Ecto neural progenitor cell (in vitro differentiated cells): ENCODE results near the gene CAPS2.
"Not testable (repeated sequence)": the region's sequence is repeated elsewhere in the genome, so short reads cannot be mapped to it uniquely, and the experiment has no call there.

Experiments used
- DNase-seq: peaks from one replicate; pipeline ENCODE4 v3.0.0-alpha.2; 2018; ENCODE audit warnings: low spot score

Gene CAPS2

GRCh38 chr12:75329918-75330826 is at the start of gene CAPS2:
TSS of gene CAPS2 (minus strand) at chr12:75330324. CDS start at chr12:75326498, 3,826 bp downstream.
- DNase-seq = peak; percentile 96

- no peak for DNase-seq
Observed at GRCh38 chr12:75378354-75378753, 48.2 kb upstream of the CAPS2 start.

GRCh38 chr12:75374971-75375370 is 44.8 kb upstream of the CAPS2 start:
- DNase-seq = no peak

GRCh38 chr12:75366629-75367028 is 36.5 kb upstream of the CAPS2 start:
- no peak for DNase-seq

- DNase-seq = no peak
Observed at GRCh38 chr12:75364919-75365318, 34.8 kb upstream of the CAPS2 start.

- no peak for DNase-seq
Observed at GRCh38 chr12:75361408-75361807, 31.3 kb upstream of the CAPS2 start.

GRCh38 chr12:75360920-75361319 is 30.8 kb upstream of the CAPS2 start:
- no peak for DNase-seq

- DNase-seq = no peak
Observed at GRCh38 chr12:75354011-75354410, 23.9 kb upstream of the CAPS2 start.

- DNase-seq = no peak
Observed at GRCh38 chr12:75350413-75350812, 20.3 kb upstream of the CAPS2 start.

GRCh38 chr12:75349946-75350345 is 19.8 kb upstream of the CAPS2 start:
- DNase-seq = no peak

GRCh38 chr12:75346215-75346614 is 16.1 kb upstream of the CAPS2 start:
- DNase-seq = not testable (repeated sequence)

GRCh38 chr12:75345531-75345930 is 15.4 kb upstream of the CAPS2 start:
- DNase-seq = no peak

GRCh38 chr12:75341873-75342272 is 11.7 kb upstream of the CAPS2 start:
- DNase-seq = no peak

- no peak for DNase-seq
Observed at GRCh38 chr12:75337905-75338304, 7.8 kb upstream of the CAPS2 start.

- peak; percentile 95 for DNase-seq
Observed at GRCh38 chr12:75334384-75335030, 4.4 kb upstream of the CAPS2 start, which contains the start of gene GLIPR1L1. TSS of gene GLIPR1L1 (plus strand) at chr12:75334670. CDS start at chr12:75334729, 59 bp downstream.

GRCh38 chr12:75327642-75328041 is 2.5 kb downstream of the CAPS2 start:
- no peak for DNase-seq

- no peak for DNase-seq
Observed at GRCh38 chr12:75323663-75324062, 6.5 kb downstream of the CAPS2 start.

GRCh38 chr12:75322464-75322863 is 7.7 kb downstream of the CAPS2 start:
- no peak for DNase-seq

GRCh38 chr12:75317784-75318183 is 12.3 kb downstream of the CAPS2 start:
- DNase-seq = no peak

- DNase-seq = no peak
Observed at GRCh38 chr12:75315518-75315917, 14.6 kb downstream of the CAPS2 start.

GRCh38 chr12:75311369-75311768 is 18.8 kb downstream of the CAPS2 start:
- DNase-seq = no peak

GRCh38 chr12:75308279-75308678 is 21.8 kb downstream of the CAPS2 start:
- DNase-seq = no peak
